Activated CD4-positive, alpha-beta memory T cell treated with anti-CD3 and anti-CD28 coated beads, Interleukin-2, amount 10 ng/mL, durations not matched to agents 7 days and 5 days (primary cell): ENCODE measurements around the gene ANKRD52. TPM values are rescaled to one million over a fixed set of nuclear protein-coding genes. Genes with fewer than 3 reads are reported as not detected.

Experiments
- CTCF ChIA-PET: fragments of 350-600 bp; sonication (Branson Sonifier 250); formaldehyde crosslinking; loops from one replicate; lab custom pipeline; 2021; ENCODE audit warnings: antibody characterized with exemption, inconsistent platforms; lab: Charles Lee
- POLR2A ChIA-PET: fragments of 350-600 bp; sonication (Branson Sonifier 250); formaldehyde crosslinking; loops from one replicate; lab custom pipeline; 2021; ENCODE audit warnings: antibody characterized with exemption; lab: Charles Lee
- DNase-seq: peaks from one replicate; pipeline ENCODE4 v3.0.0-alpha.2; 2020
- H3K27ac Mint-ChIP-seq: one replicate; pipeline ENCODE4 v1.8.0; 2021; ENCODE audit warnings: mild to moderate bottlenecking, mixed read lengths
- H3K27me3 Mint-ChIP-seq: one replicate; pipeline ENCODE4 v1.8.0; 2021; ENCODE audit warnings: mixed read lengths
- H3K36me3 Mint-ChIP-seq: one replicate; pipeline ENCODE4 v1.8.0; 2021; ENCODE audit warnings: low read depth, mixed read lengths
- H3K4me1 Mint-ChIP-seq: one replicate; pipeline ENCODE4 v1.8.0; 2021; ENCODE audit warnings: mixed read lengths
- H3K4me3 Mint-ChIP-seq: one replicate; pipeline ENCODE4 v1.8.0; 2021; ENCODE audit warnings: mild to moderate bottlenecking, mixed read lengths
- H3K9me3 Mint-ChIP-seq: one replicate; pipeline ENCODE4 v1.8.0; 2021; ENCODE audit warnings: mixed read lengths
- total RNA-seq, 2 experiments: library from RNA; stranded (reverse); gene quantifications; one replicate each; pipeline ENCODE4 v1.2.3, GENCODE V29; 2021

ANKRD52 gene
- 10 to 100 TPM; 46.4 to 50.1 TPM for total RNA-seq

- Mint-ChIP-seq H3K9me3 (no peaks in the 10 kb centered on the region), H3K27ac (peak within 1 kb of the TSS; percentile 76), H3K4me3 (peak within 1 kb of the TSS; percentile 91), H3K27me3 (no peaks in the 10 kb centered on the region), H3K36me3 (peaks cover 26% of the 10 kb centered on the region), H3K4me1 (peaks cover 22% of the 10 kb centered on the region)
- ChIA-PET POLR2A (interaction anchor here (0.9 to 2.5 kb wide), 15 partner anchors 9 to 440 kb away, joined by 3 to 20 read pairs (median 5); partner anchors contain the start of genes CNPY2, COQ10A, ESYT1 and ORMDL2), CTCF (interaction anchor here (0.8 to 4.0 kb wide), 19 partner anchors 9 to 206 kb away, joined by 3 to 24 read pairs (median 6); partner anchors contain the start of genes CNPY2, COQ10A, CS and ESYT1)
- DNase-seq, result peak; percentile 80
Measured at GRCh38 chr12:56258068-56258819, at the start of gene ANKRD52. TSS of gene ANKRD52 (minus strand) at chr12:56258384. CDS start at chr12:56258269, 115 bp downstream.

- ChIA-PET POLR2A (interaction anchor here (3.9 kb wide), 1 partner anchor 52 kb away, joined by 16 read pairs; the partner anchor contains the start of gene STAT2), CTCF (no interaction called here)
- DNase-seq, result no peak
- Mint-ChIP-seq H3K27ac (no peak overlapping the region), H3K4me3 (no peak overlapping the region), H3K36me3 (peaks cover 24% of the 10 kb centered on the region), H3K9me3 (no peaks in the 10 kb centered on the region), H3K4me1 (peaks cover under 1% of the 10 kb centered on the region), H3K27me3 (no peaks in the 10 kb centered on the region)
Measured at GRCh38 chr12:56307221-56307965, 49.2 kb upstream of the ANKRD52 start.

GRCh38 chr12:56304872-56305590 is 46.8 kb upstream of the ANKRD52 start:
- Mint-ChIP-seq H3K27ac (no peak overlapping the region), H3K36me3 (peaks cover 10% of the 10 kb centered on the region)
- DNase-seq, result no peak

GRCh38 chr12:56304276-56304675 is 46.1 kb upstream of the ANKRD52 start:
- no peak overlapping the region for H3K4me3 Mint-ChIP-seq
- H3K9me3 Mint-ChIP-seq, result no peaks in the 10 kb centered on the region
- H3K36me3 Mint-ChIP-seq, result peaks cover 5% of the 10 kb centered on the region
- H3K27ac Mint-ChIP-seq, result no peak overlapping the region
- H3K4me1 Mint-ChIP-seq, result peaks cover 19% of the 10 kb centered on the region
- ChIA-PET POLR2A (interaction anchor here (0.9 kb wide), 1 partner anchor 12 kb away, joined by 3 read pairs; the partner anchor contains the start of gene CNPY2), CTCF (interaction anchor here (0.5 kb wide), 1 partner anchor 9 kb away, joined by 3 read pairs; no protein-coding TSS in a partner anchor)
- H3K27me3 Mint-ChIP-seq, result no peaks in the 10 kb centered on the region
- DNase-seq, result no peak

More at GRCh38 chr12:56304872-56305590, 46.8 kb upstream of the ANKRD52 start:
- ChIA-PET POLR2A (interaction anchor here (0.9 kb wide), 1 partner anchor 11 kb away, joined by 3 read pairs; the partner anchor contains the start of gene CNPY2), CTCF (interaction anchor here (0.5 kb wide), 1 partner anchor 8 kb away, joined by 3 read pairs; no protein-coding TSS in a partner anchor)
- no peaks in the 10 kb centered on the region for H3K27me3 Mint-ChIP-seq
- H3K9me3 Mint-ChIP-seq, result no peaks in the 10 kb centered on the region
- peaks cover 19% of the 10 kb centered on the region for H3K4me1 Mint-ChIP-seq
- H3K4me3 Mint-ChIP-seq, result no peak overlapping the region

GRCh38 chr12:56300644-56301464 is 42.7 kb upstream of the ANKRD52 start:
- no peak for DNase-seq
- Mint-ChIP-seq H3K9me3 (no peaks in the 10 kb centered on the region), H3K27ac (peak overlapping the region; percentile 84), H3K4me3 (peak overlapping the region; percentile 95), H3K27me3 (no peaks in the 10 kb centered on the region), H3K36me3 (peaks cover 29% of the 10 kb centered on the region), H3K4me1 (peaks cover 50% of the 10 kb centered on the region)
- POLR2A ChIA-PET, result interaction anchor here (1.1 to 3.9 kb wide), 6 partner anchors 10 to 197 kb away, joined by 3 to 35 read pairs (median 7); partner anchors contain the start of genes COQ10A, IL23A and PA2G4
- CTCF ChIA-PET, result interaction anchor here (0.6 to 1.6 kb wide), 8 partner anchors 20 to 976 kb away, joined by 3 to 6 read pairs (median 4); partner anchors contain the start of genes ANKRD52, COQ10A and SMARCC2

- Mint-ChIP-seq H3K4me1 (peaks cover 50% of the 10 kb centered on the region), H3K36me3 (peaks cover 26% of the 10 kb centered on the region), H3K4me3 (peak within 1 kb of the TSS; percentile 95), H3K27me3 (no peaks in the 10 kb centered on the region), H3K27ac (peak within 1 kb of the TSS; percentile 84), H3K9me3 (no peaks in the 10 kb centered on the region)
- ChIA-PET CTCF (interaction anchor here (0.8 to 1.6 kb wide), 7 partner anchors 10 to 150 kb away, joined by 3 to 6 read pairs (median 4); partner anchors contain the start of genes ANKRD52, COQ10A, RNF41 and SMARCC2), POLR2A (interaction anchor here (0.6 to 3.9 kb wide), 18 partner anchors 10 to 470 kb away, joined by 3 to 35 read pairs (median 4); partner anchors contain the start of genes BAZ2A, COQ10A, IL23A and PA2G4)
- DNase-seq, result peak; percentile 99
Measured at GRCh38 chr12:56299853-56300643, 41.9 kb upstream of the ANKRD52 start, which contains the start of gene CS. TSS of gene CS (minus strand) at chr12:56300330. CDS start at chr12:56300201, 129 bp downstream.

- H3K9me3 Mint-ChIP-seq, result no peaks in the 10 kb centered on the region
- H3K27me3 Mint-ChIP-seq, result no peaks in the 10 kb centered on the region
- H3K27ac Mint-ChIP-seq, result peak overlapping the region; percentile 84
- POLR2A ChIA-PET, result interaction anchor here (0.6 to 3.9 kb wide), 21 partner anchors 11 to 469 kb away, joined by 3 to 35 read pairs (median 3); partner anchors contain the start of genes BAZ2A, COQ10A, IL23A and MYL6B
- H3K36me3 Mint-ChIP-seq, result peaks cover 23% of the 10 kb centered on the region
- peaks cover 51% of the 10 kb centered on the region for H3K4me1 Mint-ChIP-seq
- H3K4me3 Mint-ChIP-seq, result peak overlapping the region; percentile 95
- peak; percentile 35 for DNase-seq
- CTCF ChIA-PET, result interaction anchor here (0.6 to 1.6 kb wide), 8 partner anchors 9 to 1301 kb away, joined by 3 to 6 read pairs (median 3); partner anchors contain the start of genes ANKRD52, COQ10A and RNF41
Measured at GRCh38 chr12:56299308-56299852, 41.2 kb upstream of the ANKRD52 start.

- H3K9me3 Mint-ChIP-seq, result no peaks in the 10 kb centered on the region
- peaks cover 25% of the 10 kb centered on the region for H3K36me3 Mint-ChIP-seq
- DNase-seq, result no peak
- H3K4me3 Mint-ChIP-seq, result peak overlapping the region; percentile 95
- no peaks in the 10 kb centered on the region for H3K27me3 Mint-ChIP-seq
- ChIA-PET POLR2A (interaction anchor here (0.6 to 3.9 kb wide), 20 partner anchors 12 to 469 kb away, joined by 3 to 35 read pairs (median 4); partner anchors contain the start of genes BAZ2A, COQ10A, MYL6B and PA2G4), CTCF (interaction anchor here (0.6 to 1.6 kb wide), 6 partner anchors 9 to 1301 kb away, joined by 3 to 5 read pairs (median 3); partner anchors contain the start of gene RNF41)
- H3K27ac Mint-ChIP-seq, result peak overlapping the region; percentile 84
- H3K4me1 Mint-ChIP-seq, result peaks cover 51% of the 10 kb centered on the region
Measured at GRCh38 chr12:56298828-56299227, 40.6 kb upstream of the ANKRD52 start.

- POLR2A ChIA-PET, result interaction anchor here (2.3 kb wide), 1 partner anchor 36 kb away, joined by 17 read pairs; the partner anchor contains the start of gene PAN2
- peaks cover 32% of the 10 kb centered on the region for H3K36me3 Mint-ChIP-seq
- no peaks in the 10 kb centered on the region for H3K9me3 Mint-ChIP-seq
- peak overlapping the region; percentile 31 for H3K27ac Mint-ChIP-seq
- H3K4me3 Mint-ChIP-seq, result no peak overlapping the region
- no peak for DNase-seq
- CTCF ChIA-PET, result no interaction called here
- H3K27me3 Mint-ChIP-seq, result no peaks in the 10 kb centered on the region
- peaks cover 54% of the 10 kb centered on the region for H3K4me1 Mint-ChIP-seq
Measured at GRCh38 chr12:56297400-56297799, 39.2 kb upstream of the ANKRD52 start.

- no peak overlapping the region for H3K4me3 Mint-ChIP-seq
- DNase-seq, result no peak
- no peaks in the 10 kb centered on the region for H3K27me3 Mint-ChIP-seq
- H3K36me3 Mint-ChIP-seq, result peaks cover 34% of the 10 kb centered on the region
- peaks cover 50% of the 10 kb centered on the region for H3K4me1 Mint-ChIP-seq
- ChIA-PET POLR2A (no interaction called here), CTCF (no interaction called here)
- no peak overlapping the region for H3K27ac Mint-ChIP-seq
- H3K9me3 Mint-ChIP-seq, result no peaks in the 10 kb centered on the region
Measured at GRCh38 chr12:56296295-56296694, 38.1 kb upstream of the ANKRD52 start.
